Tibial nerve (tissue), 4 donors: Measurements from ENCODE around the gene FHDC1. TPM values are rescaled to one million over a fixed set of nuclear protein-coding genes. Genes with fewer than 3 reads are reported as not detected.

Experiments
- DNase-seq, 2 donors: peaks; one replicate each; pipeline ENCODE4 v3.0.0-alpha.2; 2019; ENCODE audit warnings: low spot score in 2 of 2
- H3K27ac ChIP-seq, 4 donors: fragments of 200-600 bp; sonication (generic) in 3 of 4; one replicate each; pipeline ENCODE4 v1.5.1; 2017 to 2019; ENCODE audit warnings: mild to moderate bottlenecking in 1 of 4
- H3K27me3 ChIP-seq, 2 donors: fragments of 200-600 bp; sonication (generic) in 1 of 2; one replicate each; pipeline versions ENCODE4 v1.5.1 to v1.6.0; 2017 to 2019
- H3K36me3 ChIP-seq, 3 donors: fragments of 200-600 bp; sonication (generic); one replicate each; pipeline ENCODE4 v1.5.1; 2018 to 2019
- H3K4me1 ChIP-seq, 4 donors: fragments of 200-600 bp; sonication (generic) in 3 of 4; one replicate each; pipeline ENCODE4 v1.5.1; 2017 to 2019
- H3K4me3 ChIP-seq, 4 donors: fragments of 200-600 bp; sonication (generic) in 3 of 4; one replicate each; pipeline ENCODE4 v1.5.1; 2017 to 2019; ENCODE audit warnings: mild to moderate bottlenecking in 1 of 4, moderate library complexity in 1 of 4
- H3K9me3 ChIP-seq, 4 donors: fragments of 200-600 bp; sonication (generic) in 3 of 4; one replicate each; pipeline ENCODE4 v1.5.1; 2017 to 2019
- EP300 ChIP-seq, 2 donors: sonication (generic); formaldehyde crosslinking; IDR thresholded peaks; one replicate each; pipeline ENCODE4 v1.6.1; 2017; ENCODE audit warnings: antibody characterized with exemption in 2 of 2, mild to moderate bottlenecking in 1 of 2
- POLR2A ChIP-seq, 2 donors: fragments of 450-650 bp; IDR thresholded peaks; one replicate each; pipeline ENCODE4 v1.6.1; 2017; ENCODE audit warnings: antibody characterized with exemption in 2 of 2, mild to moderate bottlenecking in 2 of 2, moderate library complexity in 2 of 2
- WGBS, 2 donors: methylation state at CpG; one replicate each; pipeline ENCODE4 v1.1.5; 2018; 5-methylcytosine and 5-hydroxymethylcytosine counted together
- total RNA-seq, 4 donors: library from RNA; depleted of rRNA; stranded (reverse); fragments of >200 nt; gene quantifications; one replicate each; pipeline ENCODE4 v1.1.0, GENCODE V29; 2016
- TF ChIP-seq, protein P1 (sequence below), 5 experiments: fragments of 200-600 bp in 3 of 5; fragments of 450-650 bp in 2 of 5; sonication (generic) in 3 of 5; IDR thresholded peaks; one replicate each; pipeline ENCODE4 v1.5.1; 2016 to 2019; ENCODE audit warnings: antibody characterized with exemption in 5 of 5, mild to moderate bottlenecking in 3 of 5, moderate library complexity in 2 of 5

Gene FHDC1
- total RNA-seq, 4 donors from 2014 or later = 2.2 to 7.9 (median 6.1) TPM

DNA sequence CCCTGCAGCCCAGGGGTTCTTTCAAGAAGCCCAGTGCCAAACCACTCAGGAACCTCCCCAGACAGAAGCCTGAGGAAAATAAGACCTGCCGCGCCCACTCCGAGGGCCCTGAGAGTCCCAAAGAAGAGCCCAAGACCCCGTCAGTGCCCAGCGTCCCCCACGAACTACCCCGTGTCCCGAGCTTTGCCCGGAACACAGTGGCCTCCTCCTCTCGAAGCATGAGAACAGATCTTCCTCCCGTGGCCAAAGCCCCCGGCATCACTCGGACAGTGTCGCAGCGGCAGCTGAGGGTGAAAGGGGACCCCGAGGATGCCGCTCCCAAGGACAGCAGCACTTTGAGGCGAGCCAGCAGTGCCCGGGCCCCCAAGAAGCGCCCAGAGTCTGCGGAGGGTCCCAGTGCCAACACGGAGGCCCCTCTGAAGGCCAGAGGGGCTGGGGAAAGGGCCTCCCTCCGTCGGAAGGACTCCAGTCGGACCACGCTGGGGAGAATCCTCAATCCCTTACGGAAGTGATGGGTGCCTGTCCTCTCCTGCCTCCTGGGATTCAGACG lies 40.2 kb downstream of the FHDC1 start:
- DNase-seq = no peak
- Histone ChIP-seq H3K36me3 (peaks cover 0 to 29% (median 0%) of the 10 kb centered on the region in 3 donors), H3K9me3 (no peaks in the 10 kb centered on the region), H3K4me1 (peaks cover 0 to 10% (median 5%) of the 10 kb centered on the region in 4 donors), H3K27ac (no peak overlapping the region), H3K4me3 (no peak overlapping the region), H3K27me3 (no peaks in the 10 kb centered on the region)
- TF ChIP-seq POLR2A (IDR thresholded peaks at IDR 0.05) (no peak), EP300 (IDR thresholded peaks at IDR 0.05) (no peak)
- TF ChIP-seq, protein P1, sequence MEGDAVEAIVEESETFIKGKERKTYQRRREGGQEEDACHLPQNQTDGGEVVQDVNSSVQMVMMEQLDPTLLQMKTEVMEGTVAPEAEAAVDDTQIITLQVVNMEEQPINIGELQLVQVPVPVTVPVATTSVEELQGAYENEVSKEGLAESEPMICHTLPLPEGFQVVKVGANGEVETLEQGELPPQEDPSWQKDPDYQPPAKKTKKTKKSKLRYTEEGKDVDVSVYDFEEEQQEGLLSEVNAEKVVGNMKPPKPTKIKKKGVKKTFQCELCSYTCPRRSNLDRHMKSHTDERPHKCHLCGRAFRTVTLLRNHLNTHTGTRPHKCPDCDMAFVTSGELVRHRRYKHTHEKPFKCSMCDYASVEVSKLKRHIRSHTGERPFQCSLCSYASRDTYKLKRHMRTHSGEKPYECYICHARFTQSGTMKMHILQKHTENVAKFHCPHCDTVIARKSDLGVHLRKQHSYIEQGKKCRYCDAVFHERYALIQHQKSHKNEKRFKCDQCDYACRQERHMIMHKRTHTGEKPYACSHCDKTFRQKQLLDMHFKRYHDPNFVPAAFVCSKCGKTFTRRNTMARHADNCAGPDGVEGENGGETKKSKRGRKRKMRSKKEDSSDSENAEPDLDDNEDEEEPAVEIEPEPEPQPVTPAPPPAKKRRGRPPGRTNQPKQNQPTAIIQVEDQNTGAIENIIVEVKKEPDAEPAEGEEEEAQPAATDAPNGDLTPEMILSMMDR (IDR thresholded peaks at IDR 0.05) = no peak
- 94 to 96% methylated on average over 7 to 28 of the region's 28 CpGs for WGBS, 2 donors

DNA sequence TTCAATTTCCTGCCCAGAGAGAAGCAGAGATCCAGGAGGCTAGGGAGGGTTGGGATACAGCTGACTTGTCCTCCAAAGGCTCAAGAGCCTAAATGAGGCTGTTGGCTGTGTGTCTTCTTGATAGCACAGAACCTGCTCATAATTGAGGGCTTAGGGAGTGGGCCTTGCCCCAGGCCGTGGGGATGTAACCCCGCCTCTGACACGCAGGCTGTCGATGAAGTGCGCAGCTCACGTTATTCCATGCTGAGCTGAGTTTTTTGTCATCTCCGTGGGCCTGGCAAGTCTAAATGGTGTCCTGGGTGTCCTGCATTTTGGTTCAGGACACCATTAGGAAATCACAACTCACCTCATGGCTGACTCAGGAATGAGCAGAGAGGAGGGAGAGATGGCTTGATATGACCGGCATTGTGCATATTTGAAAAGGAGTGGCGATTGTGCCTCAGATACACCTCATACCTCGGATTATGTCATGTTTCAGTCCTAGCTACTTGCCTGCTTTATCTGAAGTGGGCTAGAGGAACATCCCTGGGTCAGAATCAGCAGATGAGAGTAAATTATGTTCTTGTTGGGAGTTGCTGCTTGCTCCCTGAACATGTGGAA lies 43.7 kb downstream of the FHDC1 start:
- peaks cover 0 to 24% (median 0%) of the 10 kb centered on the region in 3 donors for H3K36me3 ChIP-seq
- H3K9me3 ChIP-seq = no peaks in the 10 kb centered on the region
- no peaks in the 10 kb centered on the region for H3K27me3 ChIP-seq
- H3K4me1 ChIP-seq = no peaks in the 10 kb centered on the region
- no peak overlapping the region for H3K27ac ChIP-seq
- TF ChIP-seq EP300 (IDR thresholded peaks at IDR 0.05) = no peak
- no peak for TF ChIP-seq POLR2A (IDR thresholded peaks at IDR 0.05)
- TF ChIP-seq, protein P1 (IDR thresholded peaks at IDR 0.05) = no peak
- 83 to 85% methylated on average over 7 to 10 of the region's 10 CpGs for WGBS, 2 donors
- no peak overlapping the region for H3K4me3 ChIP-seq
- no peak for DNase-seq

DNA sequence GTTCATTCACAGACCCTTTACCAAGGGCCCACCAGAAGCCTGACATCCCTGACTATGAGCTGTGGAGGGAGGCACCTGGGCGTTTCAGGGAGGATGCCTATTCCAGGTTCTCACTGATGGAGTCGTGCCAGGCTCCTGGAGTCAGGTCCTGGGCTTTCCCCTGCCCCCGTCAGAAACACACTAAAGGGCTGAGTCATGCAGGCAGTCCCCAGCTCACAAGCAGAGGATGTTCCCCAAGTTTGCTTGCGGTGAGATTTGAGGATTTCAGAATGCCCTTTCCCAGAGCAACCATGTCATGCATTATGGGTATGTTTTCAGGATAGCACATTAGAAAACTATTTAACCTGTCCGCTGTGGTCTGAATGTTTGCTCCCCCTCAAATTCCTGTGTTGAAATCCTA lies 45.2 kb downstream of the FHDC1 start:
- DNase-seq = no peak
- H3K27me3 ChIP-seq = no peaks in the 10 kb centered on the region
- WGBS, 2 donors = 70 to 71% methylated on average over 5 of the region's 5 CpGs
- TF ChIP-seq, protein P1 (IDR thresholded peaks at IDR 0.05) = no peak
- TF ChIP-seq EP300 (IDR thresholded peaks at IDR 0.05) (no peak), POLR2A (IDR thresholded peaks at IDR 0.05) (no peak)
- peaks cover 0 to 9% (median 0%) of the 10 kb centered on the region in 3 donors for H3K36me3 ChIP-seq
- no peak overlapping the region for H3K4me3 ChIP-seq
- H3K4me1 ChIP-seq = no peaks in the 10 kb centered on the region
- no peak overlapping the region for H3K27ac ChIP-seq
- no peaks in the 10 kb centered on the region for H3K9me3 ChIP-seq

GRCh38 chr4:152981842-152982241 lies 45.7 kb downstream of the FHDC1 start:
- 81 to 92% methylated on average over 4 of the region's 4 CpGs for WGBS, 2 donors
- Histone ChIP-seq H3K4me1 (no peaks in the 10 kb centered on the region), H3K27ac (no peak overlapping the region), H3K36me3 (peaks cover 0 to 5% (median 0%) of the 10 kb centered on the region in 3 donors), H3K4me3 (no peak overlapping the region), H3K9me3 (no peaks in the 10 kb centered on the region), H3K27me3 (no peaks in the 10 kb centered on the region)
- no peak for TF ChIP-seq POLR2A (IDR thresholded peaks at IDR 0.05)
- TF ChIP-seq, protein P1 (IDR thresholded peaks at IDR 0.05) = no peak
- no peak for TF ChIP-seq EP300 (IDR thresholded peaks at IDR 0.05)
- no peak for DNase-seq

DNA sequence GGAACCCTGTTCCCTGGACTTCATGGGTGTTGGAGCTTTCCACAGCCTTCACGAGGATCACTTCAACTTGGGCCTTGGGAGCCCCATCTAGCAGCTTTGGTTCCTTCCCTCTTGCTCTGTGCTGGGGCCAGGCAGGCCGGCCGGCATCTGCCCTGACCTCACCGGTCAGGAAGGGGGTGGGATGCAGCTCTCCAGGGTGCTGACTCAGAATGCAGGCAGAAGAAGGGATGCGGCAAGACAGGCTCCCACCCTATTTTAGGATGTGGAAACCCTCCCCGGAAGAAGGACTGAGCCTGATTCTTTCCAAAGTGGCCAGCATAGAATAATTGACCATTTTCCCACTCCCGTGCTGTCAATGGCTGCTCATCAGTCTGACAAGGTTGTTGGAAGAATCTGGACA lies 47.1 kb downstream of the FHDC1 start:
- H3K27me3 ChIP-seq = no peaks in the 10 kb centered on the region
- TF ChIP-seq POLR2A (IDR thresholded peaks at IDR 0.05) (no peak), EP300 (IDR thresholded peaks at IDR 0.05) (no peak)
- TF ChIP-seq, protein P1 (IDR thresholded peaks at IDR 0.05) = no peak
- no peak overlapping the region for H3K4me3 ChIP-seq
- H3K36me3 ChIP-seq = peaks cover 0 to 5% (median 0%) of the 10 kb centered on the region in 3 donors
- WGBS, 2 donors = 31 to 48% methylated on average over 6 to 7 of the region's 7 CpGs
- DNase-seq = no peak
- H3K4me1 ChIP-seq = no peaks in the 10 kb centered on the region
- no peaks in the 10 kb centered on the region for H3K9me3 ChIP-seq
- H3K27ac ChIP-seq = peak overlapping the region in 1 of 4 donors; percentile 59
